SK-N-SH treated with all-trans-retinoic acid at 6 μM for 48 hours (cell line): ENCODE measurements around the gene SLC7A8.
"Not testable (repeated sequence)": the region's sequence is repeated elsewhere in the genome, so short reads cannot be mapped to it uniquely, and the experiment has no call there.

ENCODE experiments used
- ATAC-seq: fragments of 200-7000 bp; cut with Tn5 transposase; 3 replicates; pipeline ENCODE4 v1.9.1; 2020; ENCODE audit warnings: mild to moderate bottlenecking, moderate library complexity
- ARNTL ChIP-seq: fragments of 450-650 bp; formaldehyde crosslinking; IDR thresholded peaks from 2 replicates; pipeline ENCODE4 v1.5.0; 2020; ENCODE audit warnings: low read depth, mild to moderate bottlenecking, moderate library complexity, borderline replicate concordance
- CSDC2 ChIP-seq: fragments of 250-450 bp; sonication (Bioruptor Pico); IDR thresholded peaks from 2 replicates; pipeline ENCODE4 v1.5.0; 2020; ENCODE audit warnings: mild to moderate bottlenecking, moderate library complexity
- GLIS3 ChIP-seq: fragments of 250-450 bp; sonication (Bioruptor Pico); IDR thresholded peaks from 2 replicates; pipeline ENCODE4 v1.5.0; 2020; ENCODE audit warnings: mild to moderate bottlenecking, moderate library complexity
- ISL1 ChIP-seq: fragments of 250-450 bp; sonication (Bioruptor Pico); IDR thresholded peaks from 2 replicates; pipeline ENCODE4 v2.1.2; 2022; ENCODE audit warnings: mild to moderate bottlenecking, moderate library complexity
- OSR1 ChIP-seq: fragments of 250-450 bp; sonication (Bioruptor Pico); IDR thresholded peaks from 2 replicates; pipeline ENCODE4 v1.8.0; 2022; ENCODE audit warnings: moderate library complexity, mild to moderate bottlenecking, inconsistent platforms
- PPARA ChIP-seq: fragments of 250-450 bp; sonication (Bioruptor Pico); IDR thresholded peaks from 2 replicates; pipeline ENCODE4 v1.5.0; 2020; ENCODE audit warnings: mild to moderate bottlenecking, borderline replicate concordance
- RARB ChIP-seq: fragments of 250-450 bp; sonication (Bioruptor Pico); IDR thresholded peaks from 2 replicates; pipeline ENCODE4 v1.8.0; 2021; ENCODE audit warnings: mild to moderate bottlenecking, moderate library complexity
- SNAI2 ChIP-seq: fragments of 250-450 bp; sonication (Bioruptor Pico); IDR thresholded peaks from 2 replicates; pipeline ENCODE4 v1.5.0; 2020; ENCODE audit warnings: mild to moderate bottlenecking, moderate library complexity
- ZC3H10 ChIP-seq: fragments of 250-450 bp; sonication (Bioruptor Pico); IDR thresholded peaks from 2 replicates; pipeline ENCODE4 v1.5.1; 2021; ENCODE audit warnings: mild to moderate bottlenecking, moderate library complexity
- ZFP3 ChIP-seq: fragments of 250-450 bp; sonication (Bioruptor Pico); IDR thresholded peaks from 2 replicates; pipeline ENCODE4 v1.5.0; 2020; ENCODE audit warnings: mild to moderate bottlenecking, moderate library complexity
- ZFP30 ChIP-seq: fragments of 450-650 bp; formaldehyde crosslinking; IDR thresholded peaks from 2 replicates; pipeline ENCODE4 v1.5.0; 2022; ENCODE audit warnings: mild to moderate bottlenecking, moderate library complexity
- ZNF70 ChIP-seq: fragments of 450-650 bp; formaldehyde crosslinking; IDR thresholded peaks from 2 replicates; pipeline ENCODE4 v1.5.0; 2020; ENCODE audit warnings: mild to moderate bottlenecking, moderate library complexity
- TF ChIP-seq, protein P1 (sequence below): fragments of 250-450 bp; sonication (Bioruptor Pico); IDR thresholded peaks from 2 replicates; pipeline ENCODE4 v1.5.1; 2020; ENCODE audit warnings: low read depth, mild to moderate bottlenecking, moderate library complexity
- TF ChIP-seq, protein P2 (sequence below): fragments of 250-450 bp; sonication (Bioruptor Pico); IDR thresholded peaks from 2 replicates; pipeline ENCODE4 v1.8.0; 2020; ENCODE audit warnings: mild to moderate bottlenecking, moderate library complexity, borderline replicate concordance
- TF ChIP-seq, protein P3 (sequence below): fragments of 250-450 bp; sonication (Bioruptor Pico); IDR thresholded peaks from 2 replicates; pipeline ENCODE4 v1.5.0; 2020; ENCODE audit warnings: mild to moderate bottlenecking, moderate library complexity

SLC7A8 gene

DNA sequence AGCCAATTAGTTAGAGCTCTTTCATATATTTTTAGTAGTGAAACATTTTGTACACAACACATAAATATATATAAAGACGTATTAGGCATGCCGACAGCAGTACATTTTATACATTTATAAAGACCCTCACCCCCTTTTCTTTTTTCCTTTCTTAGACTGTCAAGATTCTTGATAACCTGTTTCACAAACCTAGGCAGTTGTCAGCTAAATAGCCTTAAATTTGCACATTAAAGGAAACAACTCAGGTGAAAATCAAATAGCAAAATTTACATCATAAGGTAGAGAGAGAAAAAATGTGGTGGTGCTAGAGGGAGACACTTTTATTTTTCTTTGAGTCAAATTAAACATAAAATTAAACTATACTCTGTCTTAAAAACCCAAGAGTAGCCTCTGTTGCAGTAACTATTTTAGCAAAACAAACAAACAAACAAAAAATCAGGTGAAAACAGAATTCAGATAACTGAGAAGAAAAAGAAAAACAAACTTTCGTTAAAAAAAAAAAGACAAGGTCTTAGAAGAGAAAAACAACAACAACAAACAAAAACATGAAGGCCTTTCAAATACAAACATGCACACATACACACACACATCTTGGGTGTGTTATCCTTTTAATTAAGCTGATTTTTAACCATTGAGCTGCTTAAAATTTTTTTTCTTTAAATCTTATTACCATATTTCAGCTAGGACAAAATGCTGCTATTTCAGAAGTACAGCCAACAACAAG lies 23.1 kb upstream of the SLC7A8 start:
- ATAC-seq: no peak
- TF ChIP-seq, protein P1, sequence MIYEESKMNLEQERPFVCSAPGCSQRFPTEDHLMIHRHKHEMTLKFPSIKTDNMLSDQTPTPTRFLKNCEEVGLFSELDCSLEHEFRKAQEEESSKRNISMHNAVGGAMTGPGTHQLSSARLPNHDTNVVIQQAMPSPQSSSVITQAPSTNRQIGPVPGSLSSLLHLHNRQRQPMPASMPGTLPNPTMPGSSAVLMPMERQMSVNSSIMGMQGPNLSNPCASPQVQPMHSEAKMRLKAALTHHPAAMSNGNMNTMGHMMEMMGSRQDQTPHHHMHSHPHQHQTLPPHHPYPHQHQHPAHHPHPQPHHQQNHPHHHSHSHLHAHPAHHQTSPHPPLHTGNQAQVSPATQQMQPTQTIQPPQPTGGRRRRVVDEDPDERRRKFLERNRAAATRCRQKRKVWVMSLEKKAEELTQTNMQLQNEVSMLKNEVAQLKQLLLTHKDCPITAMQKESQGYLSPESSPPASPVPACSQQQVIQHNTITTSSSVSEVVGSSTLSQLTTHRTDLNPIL: no peak
- TF ChIP-seq SNAI2 (CRISPR knock-in tag) (no peak), ZC3H10 (CRISPR knock-in tag) (no peak), ISL1 (no peak)

DNA sequence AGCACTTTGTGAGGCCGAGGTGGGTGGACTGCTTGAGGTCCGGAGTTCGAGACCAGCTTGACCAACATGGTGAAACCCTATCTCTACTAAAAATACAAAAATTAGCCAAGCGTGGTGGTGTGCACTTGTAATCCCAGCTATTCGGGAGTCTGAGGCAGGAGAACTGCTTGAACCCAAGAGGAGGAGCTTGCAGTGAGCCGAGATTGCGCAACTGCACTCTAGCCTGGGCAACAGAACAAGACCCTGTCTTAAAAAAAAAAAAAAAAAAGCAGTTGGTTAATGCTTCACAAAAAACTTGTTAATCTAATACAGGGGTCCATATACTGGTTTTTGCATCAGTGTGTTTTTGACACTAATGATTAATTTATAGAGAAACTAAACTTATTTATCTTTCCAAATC lies 18.5 kb upstream of the SLC7A8 start:
- TF ChIP-seq ZFP30 (CRISPR knock-in tag): no peak
- TF ChIP-seq SNAI2 (CRISPR knock-in tag): no peak
- no peak for TF ChIP-seq RARB (CRISPR knock-in tag)
- TF ChIP-seq, protein P2, sequence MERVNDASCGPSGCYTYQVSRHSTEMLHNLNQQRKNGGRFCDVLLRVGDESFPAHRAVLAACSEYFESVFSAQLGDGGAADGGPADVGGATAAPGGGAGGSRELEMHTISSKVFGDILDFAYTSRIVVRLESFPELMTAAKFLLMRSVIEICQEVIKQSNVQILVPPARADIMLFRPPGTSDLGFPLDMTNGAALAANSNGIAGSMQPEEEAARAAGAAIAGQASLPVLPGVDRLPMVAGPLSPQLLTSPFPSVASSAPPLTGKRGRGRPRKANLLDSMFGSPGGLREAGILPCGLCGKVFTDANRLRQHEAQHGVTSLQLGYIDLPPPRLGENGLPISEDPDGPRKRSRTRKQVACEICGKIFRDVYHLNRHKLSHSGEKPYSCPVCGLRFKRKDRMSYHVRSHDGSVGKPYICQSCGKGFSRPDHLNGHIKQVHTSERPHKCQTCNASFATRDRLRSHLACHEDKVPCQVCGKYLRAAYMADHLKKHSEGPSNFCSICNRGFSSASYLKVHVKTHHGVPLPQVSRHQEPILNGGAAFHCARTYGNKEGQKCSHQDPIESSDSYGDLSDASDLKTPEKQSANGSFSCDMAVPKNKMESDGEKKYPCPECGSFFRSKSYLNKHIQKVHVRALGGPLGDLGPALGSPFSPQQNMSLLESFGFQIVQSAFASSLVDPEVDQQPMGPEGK (CRISPR knock-in tag): no peak
- TF ChIP-seq, protein P1: no peak
- no peak for TF ChIP-seq CSDC2 (CRISPR knock-in tag)
- TF ChIP-seq ZFP3 (CRISPR knock-in tag): no peak
- TF ChIP-seq OSR1 (CRISPR knock-in tag): no peak
- no peak for ATAC-seq

DNA sequence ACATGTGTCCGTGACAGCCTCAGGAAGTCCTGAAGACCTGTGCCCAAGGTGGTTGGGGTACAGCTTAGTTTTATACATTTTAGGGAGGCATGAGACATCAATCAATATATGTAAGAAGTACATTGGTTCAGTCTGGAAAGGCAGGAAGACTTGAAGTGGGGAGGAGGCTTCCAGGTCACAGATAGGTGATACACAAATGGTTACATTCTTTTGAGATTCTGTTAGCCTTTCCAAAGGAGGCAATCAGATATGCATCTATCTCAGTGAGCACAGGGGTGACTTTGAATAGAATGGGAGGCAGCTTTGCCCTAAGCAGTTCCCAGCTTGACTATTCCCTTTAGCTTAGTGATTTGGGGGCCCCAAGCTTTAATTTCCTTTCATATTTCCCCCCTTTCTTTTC lies 15.7 kb upstream of the SLC7A8 start:
- ATAC-seq: not testable (repeated sequence)

DNA sequence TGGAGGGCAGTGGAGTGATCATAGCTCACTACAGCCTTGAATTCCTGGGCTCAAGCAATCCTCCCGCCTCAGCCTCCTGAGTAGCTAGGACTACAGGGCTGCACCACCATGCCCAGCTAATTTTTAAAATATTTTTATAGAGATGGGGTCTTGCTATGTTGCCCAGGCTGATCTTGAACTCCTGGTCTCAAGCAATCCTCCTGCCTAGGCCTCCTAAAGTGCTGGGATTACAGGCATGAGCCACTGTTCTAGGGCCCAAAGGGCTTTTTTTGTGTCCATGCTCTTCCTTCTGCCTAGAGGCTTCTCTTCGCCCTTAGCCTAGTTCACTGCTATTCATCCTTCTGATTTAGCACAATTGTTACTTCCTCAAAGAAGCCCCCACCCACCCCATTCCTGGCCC lies 13.0 kb upstream of the SLC7A8 start:
- ATAC-seq: not testable (repeated sequence)

DNA sequence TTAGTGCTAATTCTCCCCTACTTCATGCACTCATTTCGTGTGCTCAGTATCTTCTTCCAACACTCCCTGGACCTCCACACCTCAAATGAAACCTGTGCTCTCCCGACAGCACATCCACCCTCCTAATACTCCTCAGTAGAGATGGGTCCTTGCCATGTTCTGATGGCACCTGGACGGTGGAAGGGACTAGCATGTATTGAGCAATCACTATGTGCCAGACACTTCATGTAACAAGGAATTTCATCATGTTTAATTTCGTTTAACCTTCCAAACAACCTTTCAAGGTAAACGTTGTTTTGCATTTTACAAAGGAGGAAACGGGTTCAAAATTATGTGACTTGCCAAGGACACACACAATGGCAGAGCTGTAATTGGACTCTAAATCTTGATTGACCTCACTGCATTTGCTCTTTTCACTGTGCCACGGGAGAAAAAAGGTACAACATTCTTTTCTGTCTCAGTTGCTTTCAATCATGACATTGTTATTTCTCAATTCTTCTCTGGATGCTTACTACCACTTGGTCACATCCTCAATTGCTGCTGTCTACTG lies 12.2 kb upstream of the SLC7A8 start:
- ATAC-seq: no peak
- no peak for TF ChIP-seq RARB (CRISPR knock-in tag)
- no peak for TF ChIP-seq PPARA
- no peak for TF ChIP-seq ZNF70
- no peak for TF ChIP-seq ZFP30 (CRISPR knock-in tag)
- TF ChIP-seq CSDC2 (CRISPR knock-in tag): no peak

DNA sequence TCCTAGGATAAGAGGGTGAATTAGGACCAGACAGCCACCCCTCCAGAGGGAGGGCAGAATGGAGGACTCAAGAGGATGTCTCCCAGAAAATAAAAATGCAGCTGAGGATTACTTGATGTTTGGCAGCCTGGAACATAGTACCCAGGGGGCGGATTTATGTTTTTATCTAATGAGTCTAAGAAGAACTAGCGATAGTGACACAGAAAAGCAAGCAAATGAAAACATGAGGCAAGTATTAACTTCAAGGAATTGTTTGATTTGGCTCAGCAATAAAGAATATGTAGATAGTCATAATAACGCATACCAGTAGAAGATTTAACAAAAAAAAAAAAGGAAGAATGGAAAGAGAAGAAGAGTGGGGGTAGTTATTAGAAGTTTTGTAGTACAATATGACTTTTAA lies 10.0 kb upstream of the SLC7A8 start:
- no peak for ATAC-seq
- TF ChIP-seq SNAI2 (CRISPR knock-in tag): no peak
- TF ChIP-seq RARB (CRISPR knock-in tag): no peak
- TF ChIP-seq, protein P3, sequence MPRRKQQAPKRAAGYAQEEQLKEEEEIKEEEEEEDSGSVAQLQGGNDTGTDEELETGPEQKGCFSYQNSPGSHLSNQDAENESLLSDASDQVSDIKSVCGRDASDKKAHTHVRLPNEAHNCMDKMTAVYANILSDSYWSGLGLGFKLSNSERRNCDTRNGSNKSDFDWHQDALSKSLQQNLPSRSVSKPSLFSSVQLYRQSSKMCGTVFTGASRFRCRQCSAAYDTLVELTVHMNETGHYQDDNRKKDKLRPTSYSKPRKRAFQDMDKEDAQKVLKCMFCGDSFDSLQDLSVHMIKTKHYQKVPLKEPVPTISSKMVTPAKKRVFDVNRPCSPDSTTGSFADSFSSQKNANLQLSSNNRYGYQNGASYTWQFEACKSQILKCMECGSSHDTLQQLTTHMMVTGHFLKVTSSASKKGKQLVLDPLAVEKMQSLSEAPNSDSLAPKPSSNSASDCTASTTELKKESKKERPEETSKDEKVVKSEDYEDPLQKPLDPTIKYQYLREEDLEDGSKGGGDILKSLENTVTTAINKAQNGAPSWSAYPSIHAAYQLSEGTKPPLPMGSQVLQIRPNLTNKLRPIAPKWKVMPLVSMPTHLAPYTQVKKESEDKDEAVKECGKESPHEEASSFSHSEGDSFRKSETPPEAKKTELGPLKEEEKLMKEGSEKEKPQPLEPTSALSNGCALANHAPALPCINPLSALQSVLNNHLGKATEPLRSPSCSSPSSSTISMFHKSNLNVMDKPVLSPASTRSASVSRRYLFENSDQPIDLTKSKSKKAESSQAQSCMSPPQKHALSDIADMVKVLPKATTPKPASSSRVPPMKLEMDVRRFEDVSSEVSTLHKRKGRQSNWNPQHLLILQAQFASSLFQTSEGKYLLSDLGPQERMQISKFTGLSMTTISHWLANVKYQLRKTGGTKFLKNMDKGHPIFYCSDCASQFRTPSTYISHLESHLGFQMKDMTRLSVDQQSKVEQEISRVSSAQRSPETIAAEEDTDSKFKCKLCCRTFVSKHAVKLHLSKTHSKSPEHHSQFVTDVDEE (CRISPR knock-in tag): no peak
- TF ChIP-seq OSR1 (CRISPR knock-in tag): no peak
- TF ChIP-seq, all 23 proteins: peak for 0

DNA sequence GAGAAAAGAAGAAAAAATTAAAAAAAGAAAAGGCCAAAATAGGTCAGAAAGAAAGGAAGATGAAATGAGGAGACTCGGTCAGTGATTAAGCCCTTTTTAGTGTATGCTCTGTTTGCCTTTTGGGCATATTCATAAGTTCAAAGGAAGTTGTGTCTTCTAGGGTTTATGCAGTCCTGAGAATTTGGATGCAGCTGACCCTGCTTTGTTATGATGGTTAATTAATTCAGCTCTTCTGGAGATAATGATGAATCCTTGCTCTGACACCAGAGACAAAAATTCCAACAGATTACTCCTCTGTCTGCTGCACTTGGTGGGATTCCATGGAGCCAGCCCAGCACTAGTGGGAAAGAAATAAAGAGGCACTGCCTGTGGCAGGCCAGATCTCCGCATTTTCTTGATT lies 4.5 kb upstream of the SLC7A8 start:
- no peak for ATAC-seq
- TF ChIP-seq ZFP30 (CRISPR knock-in tag) (no peak), GLIS3 (CRISPR knock-in tag) (no peak), ARNTL (no peak), ZNF70 (no peak), RARB (CRISPR knock-in tag) (no peak), ISL1 (no peak)
- TF ChIP-seq, protein P1: no peak
- TF ChIP-seq, protein P2 (CRISPR knock-in tag): no peak
- TF ChIP-seq, protein P3 (CRISPR knock-in tag): no peak
